ENCODE results near the gene YIF1A.

- TF ChIP-seq EZH2 (IDR thresholded peaks at IDR 0.05; ENCODE audit: insufficient read depth, poor library complexity, severe bottlenecking): no peak
- TF ChIP-seq EZH2phosphoT487 (IDR thresholded peaks at IDR 0.05; ENCODE audit: insufficient read depth, low read depth): no peak
Measured at GRCh38 chr11:66287211-66287888, 1.6 kb downstream of the YIF1A start.
